OCI-LY3 (cell line): ENCODE measurements around the gene ZNHIT3.

Source experiments
- CTCF ChIP-seq: fragments of 200-600, 300-600 bp; sonication (generic); IDR thresholded peaks from 2 replicates; pipeline ENCODE4 v1.5.1; 2014; ENCODE audit warnings: antibody characterized with exemption, low read length, low read depth
- EZH2phosphoT487 ChIP-seq: fragments of 200-600 bp; shearing (Covaris generic); IDR thresholded peaks from 2 replicates; pipeline ENCODE4 v1.6.1; 2018; ENCODE audit warnings: antibody characterized with exemption, mixed run types, low read depth

- TF ChIP-seq CTCF, result no peak
- TF ChIP-seq EZH2phosphoT487, result no peak
Observed at GRCh38 chr17:36506249-36506826, 19.9 kb downstream of the ZNHIT3 start.
